NB4 (cell line): ENCODE measurements around the gene MGMT.

ENCODE experiments used
- DNase-seq: peaks from one replicate; pipeline ENCODE4 v3.0.0; 2010; ENCODE audit warnings: low read depth
- H3K4me3 ChIP-seq: one replicate; pipeline ENCODE4 v1.5.1; 2011; ENCODE audit warnings: mild to moderate bottlenecking, low read depth, low read length, moderate library complexity
- CTCF ChIP-seq: IDR thresholded peaks from one replicate; pipeline ENCODE4 v1.5.1; 2012; ENCODE audit warnings: low read depth, low read length
- MAX ChIP-seq: IDR thresholded peaks from 2 replicates; pipeline ENCODE4 v1.6.1; 2011; ENCODE audit warnings: low read depth, low read length
- MYC ChIP-seq: IDR thresholded peaks from 2 replicates; pipeline ENCODE4 v1.6.1; 2011; ENCODE audit warnings: low read depth, low read length
- POLR2A ChIP-seq: IDR thresholded peaks from 2 replicates; pipeline ENCODE4 v1.6.1; 2011; ENCODE audit warnings: mild to moderate bottlenecking; ENCODE audit not compliant: insufficient read length; ENCODE audit errors: extremely low read depth

Gene MGMT

DNA sequence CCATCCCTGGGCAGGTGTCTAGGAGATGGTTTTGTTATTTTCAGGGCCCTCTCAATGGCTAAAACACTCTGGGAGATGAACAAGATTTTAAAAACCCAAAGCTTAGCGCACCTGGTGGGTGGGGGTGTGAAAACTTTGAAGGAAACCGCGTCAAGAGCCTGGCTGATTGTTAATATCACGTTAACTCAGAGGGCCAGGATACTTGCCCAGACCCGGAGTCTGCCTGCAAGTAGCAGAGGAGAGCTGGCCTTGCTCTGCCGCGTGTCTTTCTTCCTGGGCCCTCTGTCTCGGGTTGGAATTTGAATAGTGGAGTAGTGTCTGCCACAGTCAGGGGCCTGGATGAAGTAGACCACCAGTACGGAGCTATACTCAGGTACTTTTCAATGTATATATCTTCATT, 1.1 kb downstream of the MGMT start:
- no peak for TF ChIP-seq MAX
- TF ChIP-seq POLR2A = no peak
- TF ChIP-seq CTCF = no peak
- no peak for TF ChIP-seq MYC
- H3K4me3 ChIP-seq = peak overlapping the region; percentile 61

DNA sequence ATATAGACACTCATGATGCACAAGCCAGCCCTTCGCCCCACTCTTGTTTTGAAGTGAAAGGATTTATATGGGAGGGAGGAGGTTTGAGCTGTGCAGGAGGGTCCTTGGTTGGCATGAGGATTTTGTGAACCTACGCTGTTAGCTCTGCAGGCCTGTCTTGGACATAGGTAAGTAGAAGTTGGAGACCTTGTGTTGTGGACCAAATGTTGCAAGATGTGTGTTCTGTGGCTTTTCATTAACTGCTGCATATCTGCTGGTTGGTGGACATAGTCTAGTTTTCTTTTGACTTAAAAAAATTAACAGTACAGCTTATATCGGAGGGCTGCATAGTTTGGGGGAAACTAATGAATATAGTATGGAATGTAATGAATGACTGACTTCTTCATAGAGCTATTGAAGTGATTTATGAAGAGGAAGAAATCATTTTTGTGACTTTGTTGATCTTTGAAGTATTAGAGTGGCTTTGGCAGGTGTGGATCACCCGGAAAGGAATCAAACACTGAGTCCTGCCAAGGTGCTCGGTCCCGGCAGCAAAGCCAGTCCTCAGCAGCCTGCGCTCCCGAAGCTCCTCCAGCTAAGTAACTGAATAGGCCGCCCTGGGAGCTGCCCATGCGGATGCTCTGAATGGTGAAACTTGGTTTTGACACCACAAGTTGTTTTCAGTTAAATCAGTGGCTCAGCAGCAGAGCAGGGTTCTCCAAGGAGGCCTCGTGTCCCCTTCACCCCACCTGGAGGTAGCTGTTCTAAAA, 3.2 kb downstream of the MGMT start:
- H3K4me3 ChIP-seq = no peak overlapping the region
- DNase-seq = no peak
- TF ChIP-seq POLR2A (no peak), MYC (no peak), CTCF (no peak), MAX (no peak)

More for the DNA sequence above, 1.1 kb downstream of the MGMT start:
- no peak for DNase-seq

DNA sequence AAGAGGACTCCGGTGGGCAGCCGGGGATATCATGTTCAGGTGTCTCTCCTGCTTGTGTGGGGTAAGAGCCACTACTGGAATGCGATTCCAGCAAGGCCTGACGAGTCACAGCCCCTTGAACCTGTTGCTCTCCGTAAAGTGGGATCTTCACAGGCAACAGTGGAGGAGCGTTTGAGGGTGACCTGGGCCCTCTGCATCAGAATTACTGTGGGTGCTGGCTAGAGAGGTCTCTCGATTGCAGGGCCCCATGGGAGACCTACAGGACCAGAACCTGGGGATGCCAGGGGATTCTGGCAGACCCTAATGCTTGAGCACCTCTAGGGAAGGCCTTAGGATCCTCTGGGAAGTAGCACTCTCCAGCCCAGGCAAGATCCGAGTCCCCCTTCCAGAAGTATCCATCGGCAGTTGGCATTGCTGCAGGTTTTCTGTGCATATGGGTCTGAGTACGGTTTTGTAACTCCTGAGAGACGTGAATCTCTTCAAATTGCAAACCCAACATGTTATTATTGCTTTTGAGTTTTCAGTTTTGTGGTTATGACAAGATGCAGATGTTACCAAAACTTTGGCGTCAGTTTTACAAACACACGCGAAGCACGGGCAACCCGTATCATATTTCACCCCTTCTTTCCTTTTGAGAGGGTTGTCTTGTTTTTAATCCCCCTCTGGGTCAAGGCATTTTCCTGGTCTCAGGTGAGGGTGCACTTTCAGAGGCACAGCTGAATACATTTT, 4.6 kb downstream of the MGMT start:
- no peak for DNase-seq
- TF ChIP-seq CTCF (no peak), MYC (no peak), MAX (no peak), POLR2A (no peak)
- H3K4me3 ChIP-seq = no peak overlapping the region

DNA sequence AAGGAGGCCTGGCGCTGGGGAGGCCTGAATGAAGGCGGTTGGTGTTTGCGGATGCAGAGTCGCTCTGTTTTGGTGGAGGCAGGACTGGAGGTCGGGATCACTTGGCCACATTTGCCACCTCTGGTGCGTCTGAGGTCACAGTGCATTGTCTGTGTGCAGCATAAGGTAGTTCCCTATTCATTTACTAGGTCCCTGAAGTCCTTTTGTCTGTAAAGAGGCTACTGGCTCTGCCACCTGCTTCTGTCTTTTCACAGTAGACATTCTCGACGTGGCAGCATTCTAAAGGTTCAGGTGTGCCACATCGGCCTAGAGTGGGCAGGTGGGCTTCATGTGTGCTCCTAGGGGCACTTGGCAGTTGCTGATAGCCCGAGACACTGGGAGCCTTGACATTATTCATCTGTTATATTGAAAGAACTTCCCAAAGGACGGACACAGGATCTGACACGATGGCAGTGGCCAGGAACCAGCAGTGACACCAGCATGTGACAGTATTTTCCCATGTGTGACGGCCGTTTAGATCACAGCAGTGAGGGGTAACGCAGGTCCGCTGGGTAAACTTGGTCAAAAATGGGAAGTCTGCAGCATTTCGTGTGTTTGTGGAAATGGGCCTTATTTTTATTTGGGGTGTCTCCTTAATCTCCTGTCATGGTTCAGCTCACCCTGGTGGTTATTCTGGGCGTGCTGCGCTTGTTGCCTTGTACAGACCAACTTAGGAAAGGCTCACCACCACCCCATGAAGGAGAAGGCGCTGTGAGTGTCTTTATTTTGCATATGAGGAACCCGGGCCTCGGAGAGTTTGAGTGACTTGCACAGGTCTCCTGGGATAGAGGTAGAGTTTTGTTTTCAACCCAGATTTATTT, 5.9 kb downstream of the MGMT start:
- TF ChIP-seq POLR2A (no peak), MAX (no peak), MYC (no peak), CTCF (no peak)
- no peak for DNase-seq
- no peak overlapping the region for H3K4me3 ChIP-seq

GRCh38 chr10:129474642-129475041, 7.6 kb downstream of the MGMT start:
- H3K4me3 ChIP-seq = no peak overlapping the region
- DNase-seq = no peak
- TF ChIP-seq CTCF (no peak), MYC (no peak), POLR2A (no peak), MAX (no peak)
